ENCODE data around the gene SNTA1. TPM values are rescaled to one million over a fixed set of nuclear protein-coding genes. Genes with fewer than 3 reads are reported as not detected.
A peak's percentile ranks its signal among the peaks of the same experiment; 100 is the strongest.

SNTA1 gene
- total and polyA plus RNA-seq, 2 of the 13 experiments (the other 11 are each of a cell fraction or from before 2014, with no cell fraction given) = 16.4 to 18.3 TPM

DNA sequence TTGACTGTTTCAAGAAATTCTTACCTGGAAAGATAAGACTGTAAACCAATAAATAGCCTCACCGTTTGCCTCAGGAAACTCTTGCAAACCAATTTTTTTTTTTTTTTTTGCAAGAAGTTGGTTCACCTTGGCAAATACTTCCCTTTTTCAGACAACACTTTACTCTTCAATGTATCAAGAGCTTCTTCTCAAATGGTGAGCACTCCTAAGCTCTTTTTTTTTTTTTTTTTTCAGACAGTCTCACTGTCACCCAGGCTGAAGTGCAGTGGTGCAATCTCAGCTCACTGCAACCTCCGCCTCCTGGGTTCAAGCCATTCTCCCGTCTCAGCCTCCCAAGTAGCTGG lies 22.7 kb upstream of the SNTA1 start (continued):
- TF ChIP-seq IKZF1 (IDR thresholded peaks at IDR 0.05) (no peak), ZNF619 (CRISPR knock-in tag; IDR thresholded peaks at IDR 0.05) (no peak), ZNF841 (CRISPR knock-in tag; IDR thresholded peaks at IDR 0.05; ENCODE audit: borderline replicate concordance) (no peak), CCAR2 (optimal IDR thresholded peaks at IDR 0.05; ENCODE audit: low read depth, low read length) (no peak)
- TF ChIP-seq, protein P1, sequence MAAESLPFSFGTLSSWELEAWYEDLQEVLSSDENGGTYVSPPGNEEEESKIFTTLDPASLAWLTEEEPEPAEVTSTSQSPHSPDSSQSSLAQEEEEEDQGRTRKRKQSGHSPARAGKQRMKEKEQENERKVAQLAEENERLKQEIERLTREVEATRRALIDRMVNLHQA (CRISPR knock-in tag; IDR thresholded peaks at IDR 0.05) = no peak
- TF ChIP-seq, protein P2, sequence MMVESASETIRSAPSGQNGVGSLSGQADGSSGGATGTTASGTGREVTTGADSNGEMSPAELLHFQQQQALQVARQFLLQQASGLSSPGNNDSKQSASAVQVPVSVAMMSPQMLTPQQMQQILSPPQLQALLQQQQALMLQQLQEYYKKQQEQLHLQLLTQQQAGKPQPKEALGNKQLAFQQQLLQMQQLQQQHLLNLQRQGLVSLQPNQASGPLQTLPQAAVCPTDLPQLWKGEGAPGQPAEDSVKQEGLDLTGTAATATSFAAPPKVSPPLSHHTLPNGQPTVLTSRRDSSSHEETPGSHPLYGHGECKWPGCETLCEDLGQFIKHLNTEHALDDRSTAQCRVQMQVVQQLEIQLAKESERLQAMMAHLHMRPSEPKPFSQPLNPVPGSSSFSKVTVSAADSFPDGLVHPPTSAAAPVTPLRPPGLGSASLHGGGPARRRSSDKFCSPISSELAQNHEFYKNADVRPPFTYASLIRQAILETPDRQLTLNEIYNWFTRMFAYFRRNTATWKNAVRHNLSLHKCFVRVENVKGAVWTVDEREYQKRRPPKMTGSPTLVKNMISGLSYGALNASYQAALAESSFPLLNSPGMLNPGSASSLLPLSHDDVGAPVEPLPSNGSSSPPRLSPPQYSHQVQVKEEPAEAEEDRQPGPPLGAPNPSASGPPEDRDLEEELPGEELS (CRISPR knock-in tag; IDR thresholded peaks at IDR 0.05) = no peak

DNA sequence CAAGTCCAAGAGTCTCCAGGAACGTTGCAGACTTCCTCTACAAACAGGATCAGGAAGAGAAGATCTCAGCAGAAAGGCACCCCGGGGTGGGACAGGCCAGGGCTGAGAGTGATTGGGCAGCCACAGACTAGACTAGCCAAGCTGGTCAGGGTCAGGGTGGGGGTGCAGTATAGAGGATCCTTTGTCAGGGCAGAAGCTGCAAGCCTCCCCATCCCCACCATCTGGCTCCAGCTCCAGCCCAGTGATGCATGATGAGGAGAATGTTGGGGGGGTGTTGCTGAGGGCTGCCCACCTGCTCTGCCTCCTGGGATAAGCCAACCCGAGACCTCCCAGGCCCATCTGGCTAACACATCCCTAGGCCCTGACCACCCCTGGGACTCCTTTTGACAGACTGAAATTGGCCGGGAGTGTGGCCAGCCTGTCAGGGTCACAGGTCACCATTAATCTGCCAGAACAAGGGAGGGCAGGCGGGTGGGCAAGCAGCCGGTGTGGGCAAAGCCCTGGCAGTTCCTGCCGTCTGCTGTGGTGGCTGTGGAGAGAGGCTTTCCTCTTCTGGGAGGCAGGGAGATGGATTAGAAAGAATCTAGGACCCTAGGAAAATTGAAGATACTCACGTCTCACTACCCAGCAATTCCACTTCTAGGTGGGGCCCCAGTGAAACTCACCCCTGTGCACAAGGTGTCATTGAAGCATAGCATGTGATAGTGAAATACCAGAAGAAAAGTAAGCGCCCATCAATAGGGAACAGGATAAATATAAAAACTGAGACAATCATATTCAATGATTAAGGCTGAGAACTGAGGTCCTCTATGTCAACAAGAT lies 22.1 kb upstream of the SNTA1 start:
- ChIA-PET CTCF (ENCODE audit: low intra/inter-chr PET ratio, low total read pairs) (no interaction called here), POLR2A (interaction anchor here (1.2 kb wide), 1 partner anchor 24 kb away, joined by 3 read pairs; the partner anchor contains the start of gene CBFA2T2)
- Histone ChIP-seq H3K79me2 (ENCODE audit: insufficient read depth, low read length) (no peaks in the 10 kb centered on the region), H2AFZ (ENCODE audit: low read length) (no peak overlapping the region), H3K27me3 (ENCODE audit: control insufficient read depth in 1 of 2, insufficient read depth in 2 of 2, low read length in 2 of 2) (peaks cover 0 to 4% of the 10 kb centered on the region in 2 experiments; a peak in 1 of 5 replicates), H3K4me2 (ENCODE audit: low read depth, low read length) (peak overlapping the region; percentile 52), H3K27ac (ENCODE audit: extremely low read length, insufficient read depth, low read length) (no peak overlapping the region), H3K4me1 (ENCODE audit: insufficient read depth, low read length) (peaks cover 43% of the 10 kb centered on the region), H4K20me1 (ENCODE audit: insufficient read depth, low read length) (no peaks in the 10 kb centered on the region), H3K4me3 (replicated peaks in 1 of 3; ENCODE audit: insufficient read depth in 1 of 3, low read depth in 2 of 3, low read length in 3 of 3) (no peak overlapping the region; a peak in 1 of 6 replicates), H3K9ac (ENCODE audit: insufficient read depth, low read depth, low read length) (no peak overlapping the region), H3K36me3 (replicated peaks in 1 of 2; ENCODE audit: control insufficient read depth in 1 of 2, insufficient read depth in 2 of 2, low read length in 2 of 2) (no peaks in the 10 kb centered on the region), H3K9me3 (ENCODE audit: low read length) (no peaks in the 10 kb centered on the region)
- ATAC-seq (peak; percentile 92), DNase-seq (ENCODE audit: low spot score) (peak; percentile 78), FAIRE-seq (no peak)
- intact Hi-C loops (cut with micrococcal nuclease; ENCODE audit: unreplicated experiment) (loop anchor here (2.0 kb wide), 1 partner anchor 47 kb away; no protein-coding TSS in a partner anchor), in situ Hi-C loops (cut with HindIII; ENCODE audit: extremely low pct_ligation_motif_present, low pct_unique_long_range_greater_than_20kb) (no loop called here)
- WGBS (ENCODE audit: low lambda C conversion rate) = 12% methylated on average over 9 of the region's 9 CpGs
- no TSS peak for BruUV-seq (replicated peaks)
- TF ChIP-seq PAF1 (CRISPR knock-in tag; IDR thresholded peaks at IDR 0.05) (no peak), AKNA (CRISPR knock-in tag; IDR thresholded peaks at IDR 0.05; ENCODE audit: borderline replicate concordance) (no peak)
- TF ChIP-seq, protein P3, sequence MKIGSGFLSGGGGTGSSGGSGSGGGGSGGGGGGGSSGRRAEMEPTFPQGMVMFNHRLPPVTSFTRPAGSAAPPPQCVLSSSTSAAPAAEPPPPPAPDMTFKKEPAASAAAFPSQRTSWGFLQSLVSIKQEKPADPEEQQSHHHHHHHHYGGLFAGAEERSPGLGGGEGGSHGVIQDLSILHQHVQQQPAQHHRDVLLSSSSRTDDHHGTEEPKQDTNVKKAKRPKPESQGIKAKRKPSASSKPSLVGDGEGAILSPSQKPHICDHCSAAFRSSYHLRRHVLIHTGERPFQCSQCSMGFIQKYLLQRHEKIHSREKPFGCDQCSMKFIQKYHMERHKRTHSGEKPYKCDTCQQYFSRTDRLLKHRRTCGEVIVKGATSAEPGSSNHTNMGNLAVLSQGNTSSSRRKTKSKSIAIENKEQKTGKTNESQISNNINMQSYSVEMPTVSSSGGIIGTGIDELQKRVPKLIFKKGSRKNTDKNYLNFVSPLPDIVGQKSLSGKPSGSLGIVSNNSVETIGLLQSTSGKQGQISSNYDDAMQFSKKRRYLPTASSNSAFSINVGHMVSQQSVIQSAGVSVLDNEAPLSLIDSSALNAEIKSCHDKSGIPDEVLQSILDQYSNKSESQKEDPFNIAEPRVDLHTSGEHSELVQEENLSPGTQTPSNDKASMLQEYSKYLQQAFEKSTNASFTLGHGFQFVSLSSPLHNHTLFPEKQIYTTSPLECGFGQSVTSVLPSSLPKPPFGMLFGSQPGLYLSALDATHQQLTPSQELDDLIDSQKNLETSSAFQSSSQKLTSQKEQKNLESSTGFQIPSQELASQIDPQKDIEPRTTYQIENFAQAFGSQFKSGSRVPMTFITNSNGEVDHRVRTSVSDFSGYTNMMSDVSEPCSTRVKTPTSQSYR (CRISPR knock-in tag; IDR thresholded peaks at IDR 0.05; ENCODE audit: borderline replicate concordance) = 0 out of 2 replicates have a peak, but pooled peaks have one; percentile 27
